Activated B cell treated with CpG ODN at 0.5 μM for 24 hours (primary cell): ENCODE results near the gene FGFRL1. TPM values are rescaled to one million over a fixed set of nuclear protein-coding genes. Genes with fewer than 3 reads are reported as not detected.

Source experiments
- ATAC-seq: fragments of 200-7000 bp; cut with Tn5 transposase; one replicate; pipeline ENCODE4 v1.10.0; 2021; ENCODE audit warnings: low read depth, mild to moderate bottlenecking, moderate library complexity
- CTCF ChIA-PET: fragments of 350-600 bp; sonication (Branson Sonifier 250); formaldehyde crosslinking; loops from one replicate; lab custom pipeline; 2021; ENCODE audit warnings: antibody characterized with exemption; lab: Charles Lee
- POLR2A ChIA-PET: fragments of 350-600 bp; sonication (Branson Sonifier 250); formaldehyde crosslinking; loops from one replicate; lab custom pipeline; 2021; ENCODE audit warnings: antibody characterized with exemption; lab: Charles Lee
- DNase-seq: peaks from one replicate; pipeline ENCODE4 v3.0.0; 2022
- H3K27ac Mint-ChIP-seq: one replicate; pipeline ENCODE4 v1.8.0; 2020; ENCODE audit warnings: mixed read lengths
- H3K27me3 Mint-ChIP-seq: one replicate; pipeline ENCODE4 v1.8.0; 2021; ENCODE audit warnings: mixed read lengths
- H3K36me3 Mint-ChIP-seq: one replicate; pipeline ENCODE4 v1.8.0; 2021; ENCODE audit warnings: low read depth, mixed read lengths
- H3K4me1 Mint-ChIP-seq: one replicate; pipeline ENCODE4 v1.8.0; 2021; ENCODE audit warnings: mixed read lengths
- H3K4me3 Mint-ChIP-seq: one replicate; pipeline ENCODE4 v1.8.0; 2020; ENCODE audit warnings: mild to moderate bottlenecking, mixed read lengths
- H3K9me3 Mint-ChIP-seq: one replicate; pipeline ENCODE4 v1.8.0; 2020; ENCODE audit warnings: mixed read lengths
- intact Hi-C: fragments of 100-400 bp; cut with micrococcal nuclease; formaldehyde crosslinking; loops from one replicate; pipeline ENCODE4 v1.15.1; 2024
- total RNA-seq: library from RNA; stranded (reverse); gene quantifications from 2 replicates; pipeline ENCODE4 v1.2.3, GENCODE V29; 2022
- TF ChIP-seq, protein P1 (sequence below): fragments of 200-600 bp; IDR thresholded peaks from one replicate; pipeline ENCODE4 v1.8.0; 2022; ENCODE audit warnings: antibody characterized with exemption, mild to moderate bottlenecking

FGFRL1 gene
- total RNA-seq, 1 donor from 2014 or later = 5.6 TPM

DNA sequence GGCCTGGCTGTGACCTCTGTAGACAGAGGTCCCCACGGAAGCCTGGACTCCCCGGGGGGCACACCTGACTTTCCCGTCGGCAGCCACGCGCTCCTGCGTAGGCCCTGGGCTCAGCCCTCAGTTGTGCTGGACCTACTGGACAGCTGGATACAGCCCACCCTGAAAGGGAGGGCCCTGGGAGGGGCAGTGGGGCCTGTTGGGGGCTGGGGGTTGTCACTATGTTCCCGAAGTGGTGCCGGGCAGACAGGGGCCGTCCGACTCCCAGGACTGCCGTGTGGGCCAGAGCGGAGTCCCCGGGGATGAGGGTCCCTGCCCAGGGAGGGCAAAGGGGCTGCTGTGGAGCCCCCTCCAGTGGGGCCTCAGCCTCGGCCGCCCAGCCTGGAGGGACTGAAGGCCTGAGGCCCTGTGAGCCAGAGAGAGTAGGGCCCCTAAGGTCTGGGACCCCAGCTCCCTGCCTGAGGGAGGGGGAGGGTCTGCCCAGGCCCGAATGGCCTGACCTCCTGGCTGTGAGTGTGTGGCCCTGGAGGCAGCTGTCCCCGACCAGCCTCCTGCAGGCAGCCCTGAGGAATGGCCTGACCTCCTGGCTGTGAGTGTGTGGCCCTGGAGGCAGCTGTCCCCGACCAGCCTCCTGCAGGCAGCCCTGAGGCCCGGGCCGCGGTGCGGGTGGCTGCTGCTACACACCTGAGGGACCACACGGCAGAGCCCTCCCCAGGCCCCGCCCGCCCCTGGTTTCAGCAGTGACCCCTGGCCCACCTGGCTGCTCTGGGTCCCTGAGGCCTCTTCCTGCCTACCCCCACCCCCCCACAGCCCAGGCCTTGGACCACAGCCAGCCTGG, 25.8 kb downstream of the FGFRL1 start:
- ATAC-seq (no peak), DNase-seq (no peak)
- no peaks in the 10 kb centered on the region for H3K9me3 Mint-ChIP-seq
- no peaks in the 10 kb centered on the region for H3K4me1 Mint-ChIP-seq
- no peak overlapping the region for H3K4me3 Mint-ChIP-seq
- TF ChIP-seq, protein P1, sequence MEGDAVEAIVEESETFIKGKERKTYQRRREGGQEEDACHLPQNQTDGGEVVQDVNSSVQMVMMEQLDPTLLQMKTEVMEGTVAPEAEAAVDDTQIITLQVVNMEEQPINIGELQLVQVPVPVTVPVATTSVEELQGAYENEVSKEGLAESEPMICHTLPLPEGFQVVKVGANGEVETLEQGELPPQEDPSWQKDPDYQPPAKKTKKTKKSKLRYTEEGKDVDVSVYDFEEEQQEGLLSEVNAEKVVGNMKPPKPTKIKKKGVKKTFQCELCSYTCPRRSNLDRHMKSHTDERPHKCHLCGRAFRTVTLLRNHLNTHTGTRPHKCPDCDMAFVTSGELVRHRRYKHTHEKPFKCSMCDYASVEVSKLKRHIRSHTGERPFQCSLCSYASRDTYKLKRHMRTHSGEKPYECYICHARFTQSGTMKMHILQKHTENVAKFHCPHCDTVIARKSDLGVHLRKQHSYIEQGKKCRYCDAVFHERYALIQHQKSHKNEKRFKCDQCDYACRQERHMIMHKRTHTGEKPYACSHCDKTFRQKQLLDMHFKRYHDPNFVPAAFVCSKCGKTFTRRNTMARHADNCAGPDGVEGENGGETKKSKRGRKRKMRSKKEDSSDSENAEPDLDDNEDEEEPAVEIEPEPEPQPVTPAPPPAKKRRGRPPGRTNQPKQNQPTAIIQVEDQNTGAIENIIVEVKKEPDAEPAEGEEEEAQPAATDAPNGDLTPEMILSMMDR = no peak
- CTCF ChIA-PET = interaction anchor here (0.5 to 1.2 kb wide), 2 partner anchors 256 to 294 kb away, joined by 3 read pairs; no protein-coding TSS in a partner anchor
- POLR2A ChIA-PET = no interaction called here
- H3K36me3 Mint-ChIP-seq = no peaks in the 10 kb centered on the region
- H3K27ac Mint-ChIP-seq = no peak overlapping the region
- intact Hi-C loops = no loop called here
- H3K27me3 Mint-ChIP-seq = no peaks in the 10 kb centered on the region

DNA sequence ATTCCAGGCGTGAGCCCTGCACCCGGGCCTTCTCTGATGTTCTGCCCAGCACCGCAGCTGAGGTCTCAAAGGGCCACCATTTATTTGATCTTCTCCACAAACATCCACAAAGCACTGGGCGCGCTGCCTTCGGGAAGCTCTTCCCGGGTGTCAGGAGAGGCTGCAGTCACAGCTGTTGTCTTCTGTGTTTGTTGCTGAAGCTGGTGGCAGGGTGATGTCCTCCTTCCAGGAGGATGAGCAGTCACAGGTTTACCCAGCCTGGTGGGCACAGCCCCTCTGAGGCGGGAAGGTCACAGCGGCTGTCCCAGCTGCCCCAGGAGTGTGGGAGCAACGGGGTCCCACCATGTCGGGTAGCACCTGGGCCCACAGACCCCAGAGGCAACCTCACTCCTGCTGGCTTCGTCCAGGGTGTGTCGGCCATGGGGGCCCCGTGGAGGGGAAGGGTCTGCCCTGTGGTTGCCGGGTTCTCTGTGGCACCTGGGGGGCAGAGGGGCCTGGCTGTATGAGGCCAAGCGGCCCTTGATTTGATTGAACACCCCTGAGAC, 27.6 kb downstream of the FGFRL1 start:
- ATAC-seq (no peak), DNase-seq (no peak)
- Mint-ChIP-seq H3K36me3 (no peaks in the 10 kb centered on the region), H3K4me1 (no peaks in the 10 kb centered on the region), H3K27ac (no peak overlapping the region), H3K4me3 (no peak overlapping the region), H3K27me3 (peaks cover 4% of the 10 kb centered on the region), H3K9me3 (no peaks in the 10 kb centered on the region)
- ChIA-PET CTCF (no interaction called here), POLR2A (no interaction called here)
- intact Hi-C loops = no loop called here
- TF ChIP-seq, protein P1 = no peak

DNA sequence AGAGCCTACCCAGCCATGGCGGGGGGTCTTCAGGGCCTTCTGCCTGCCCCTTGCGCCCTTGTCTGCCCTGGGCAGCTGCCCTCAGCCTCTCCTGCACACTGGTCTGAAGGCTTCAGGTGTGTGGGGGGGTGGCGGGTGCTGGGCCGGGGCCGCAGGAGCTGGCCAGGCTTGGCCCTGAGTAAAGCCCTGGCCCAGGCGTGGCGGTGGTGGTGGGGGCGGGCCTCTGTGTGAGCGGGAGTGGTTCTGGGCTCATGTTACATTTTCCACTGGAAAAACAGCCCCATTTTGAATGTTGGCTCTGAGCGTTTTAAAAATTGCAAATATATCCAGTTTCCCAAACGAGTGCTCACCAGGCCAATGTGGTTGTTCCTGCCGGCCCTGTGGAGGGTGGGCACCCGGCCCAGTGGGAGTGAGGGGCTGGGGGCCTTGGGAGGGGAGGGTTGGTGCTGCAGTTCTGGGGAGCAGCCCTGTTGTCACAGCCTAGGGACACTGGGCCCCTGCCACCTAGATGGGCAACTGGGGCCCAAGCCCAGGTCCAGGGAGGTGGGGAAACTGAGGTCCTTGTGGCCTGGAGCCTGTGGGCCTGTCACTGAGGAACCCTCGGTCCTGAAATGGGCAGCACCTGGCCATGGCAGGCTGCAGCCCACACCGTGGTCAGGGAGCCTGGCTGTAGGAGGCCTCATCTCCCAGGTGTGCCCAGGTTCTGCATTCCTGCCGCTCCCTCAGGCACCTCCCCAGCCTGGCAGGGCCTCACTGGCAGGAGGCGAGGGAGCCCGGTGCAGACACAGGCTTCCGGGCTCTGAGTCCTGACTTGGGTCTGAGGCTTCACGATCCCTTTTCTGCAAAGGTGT, 28.3 kb downstream of the FGFRL1 start:
- DNase-seq (no peak), ATAC-seq (no peak)
- H3K9me3 Mint-ChIP-seq = no peaks in the 10 kb centered on the region
- H3K27me3 Mint-ChIP-seq = peaks cover 4% of the 10 kb centered on the region
- H3K36me3 Mint-ChIP-seq = no peaks in the 10 kb centered on the region
- H3K4me3 Mint-ChIP-seq = no peak overlapping the region
- ChIA-PET POLR2A (no interaction called here), CTCF (no interaction called here)
- H3K4me1 Mint-ChIP-seq = no peaks in the 10 kb centered on the region
- intact Hi-C loops = no loop called here
- TF ChIP-seq, protein P1 = no peak
- no peak overlapping the region for H3K27ac Mint-ChIP-seq

DNA sequence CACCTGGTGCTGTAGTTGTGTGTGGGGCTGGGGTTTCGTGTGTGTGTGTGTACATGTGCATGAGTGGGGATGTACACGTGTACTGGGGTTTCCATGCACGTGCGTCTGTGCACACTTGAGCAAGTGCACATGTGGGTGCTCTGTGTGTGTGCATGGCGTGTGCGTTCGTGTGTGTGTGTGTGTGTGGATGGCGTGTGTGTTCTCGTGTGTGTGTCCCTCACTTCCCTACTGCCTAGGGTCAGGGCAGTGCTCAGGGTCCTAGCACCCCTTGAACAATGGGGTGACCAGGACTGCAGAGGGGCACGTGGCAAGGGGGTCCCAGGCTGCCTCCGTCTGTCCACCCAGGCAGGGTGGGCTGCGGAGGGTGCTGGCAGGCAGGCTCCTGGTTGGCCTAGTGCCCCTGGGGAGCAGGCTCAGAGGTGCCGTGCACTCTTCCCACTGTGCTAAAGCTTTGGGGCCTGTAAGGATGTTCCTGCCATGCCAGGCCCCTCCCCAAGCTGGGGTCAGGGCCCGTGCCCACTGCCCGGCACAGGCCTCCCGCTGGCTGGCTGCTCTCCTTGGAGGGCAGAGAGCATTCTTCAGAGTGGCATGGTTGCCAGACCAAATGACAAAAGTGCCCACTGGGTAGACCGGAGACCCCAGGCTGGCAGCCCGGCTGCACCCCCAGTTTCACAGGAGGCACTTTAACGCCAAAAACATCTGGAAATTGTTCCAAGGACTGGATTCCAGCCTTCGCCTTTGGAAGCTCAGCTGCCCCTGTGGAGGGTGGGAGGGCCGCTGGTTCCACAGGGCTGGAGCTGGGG, 29.1 kb downstream of the FGFRL1 start:
- no peak for DNase-seq
- no peak for ATAC-seq
- ChIA-PET CTCF (no interaction called here), POLR2A (interaction anchor here (0.6 kb wide), 1 partner anchor 191 kb away, joined by 3 read pairs; no protein-coding TSS in a partner anchor)
- Mint-ChIP-seq H3K4me1 (no peaks in the 10 kb centered on the region), H3K4me3 (no peak overlapping the region), H3K36me3 (no peaks in the 10 kb centered on the region), H3K9me3 (no peaks in the 10 kb centered on the region), H3K27ac (no peak overlapping the region), H3K27me3 (peaks cover 7% of the 10 kb centered on the region)
- TF ChIP-seq, protein P1 = no peak
- intact Hi-C loops = no loop called here
